Activated naive CD8-positive, alpha-beta T cell treated with anti-CD3 and anti-CD28 coated beads, Interleukin-2, amount 50 U/mL, for 24 hours (primary cell): ENCODE data around the gene FAM118A.

Experiments
- ATAC-seq: fragments of 150-1000 bp; cut with Tn5 transposase; one replicate; pipeline ENCODE4 v1.10.0; 2021
- DNase-seq: peaks from one replicate; pipeline ENCODE4 v3.0.0; 2021
- H3K27ac Mint-ChIP-seq: one replicate; pipeline ENCODE4 v1.8.0; 2021; ENCODE audit warnings: mild to moderate bottlenecking, mixed read lengths
- H3K27me3 Mint-ChIP-seq: one replicate; pipeline ENCODE4 v1.8.0; 2021; ENCODE audit warnings: mixed read lengths
- H3K36me3 Mint-ChIP-seq: one replicate; pipeline ENCODE4 v1.8.0; 2021; ENCODE audit warnings: low read depth, mixed read lengths
- H3K4me1 Mint-ChIP-seq: one replicate; pipeline ENCODE4 v1.8.0; 2021; ENCODE audit warnings: mixed read lengths
- H3K4me3 Mint-ChIP-seq: one replicate; pipeline ENCODE4 v1.8.0; 2021; ENCODE audit warnings: mild to moderate bottlenecking, moderate library complexity, mixed read lengths
- H3K9me3 Mint-ChIP-seq: one replicate; pipeline ENCODE4 v1.8.0; 2021; ENCODE audit warnings: mixed read lengths

FAM118A gene

DNA sequence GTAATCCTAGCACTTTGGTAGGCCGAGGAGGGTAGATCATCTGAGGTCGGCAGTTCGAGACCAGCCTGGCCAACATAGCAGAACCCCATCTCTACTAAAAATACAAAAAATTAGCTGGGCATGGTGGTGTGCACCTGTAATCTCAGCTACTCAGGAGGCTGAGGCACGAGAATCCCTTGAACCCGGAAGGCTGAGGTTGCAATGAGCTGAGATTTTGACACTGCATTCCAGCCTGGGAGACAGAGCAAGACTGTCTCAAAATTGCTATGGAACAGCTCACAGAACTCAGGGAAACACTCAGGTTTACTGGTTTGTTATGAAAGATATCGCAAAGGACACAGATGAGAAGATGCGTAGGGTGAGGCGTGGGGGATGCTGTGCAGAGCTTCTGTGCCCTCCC, 2.7 kb downstream of the FAM118A start:
- H3K27ac Mint-ChIP-seq, result no peak overlapping the region
- H3K27me3 Mint-ChIP-seq, result no peaks in the 10 kb centered on the region
- H3K36me3 Mint-ChIP-seq, result peaks cover 2% of the 10 kb centered on the region
- ATAC-seq (no peak), DNase-seq (no peak)
- no peaks in the 10 kb centered on the region for H3K9me3 Mint-ChIP-seq
- H3K4me1 Mint-ChIP-seq, result peaks cover 72% of the 10 kb centered on the region
- no peak overlapping the region for H3K4me3 Mint-ChIP-seq

DNA sequence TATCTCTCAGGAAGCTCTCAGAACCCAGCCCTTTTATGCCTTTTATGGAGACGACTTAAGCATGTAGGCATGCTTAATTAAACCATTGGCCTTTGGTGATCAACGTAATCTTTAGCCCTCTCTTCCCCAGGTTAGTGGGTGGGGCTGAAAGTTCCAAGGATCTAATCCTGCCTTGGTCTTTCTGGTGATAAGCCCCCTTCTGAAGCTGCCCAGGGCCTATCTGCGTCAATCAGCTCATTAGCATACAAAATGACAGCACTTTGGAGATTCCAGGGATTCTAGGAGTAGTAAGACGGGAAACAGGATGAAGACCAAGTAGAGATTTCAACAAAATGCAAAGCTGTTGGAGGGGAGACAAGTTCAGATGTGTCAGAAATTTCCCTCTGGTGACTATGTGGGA, 3.1 kb downstream of the FAM118A start:
- no peaks in the 10 kb centered on the region for H3K9me3 Mint-ChIP-seq
- H3K4me3 Mint-ChIP-seq, result no peak overlapping the region
- no peak for DNase-seq
- H3K27ac Mint-ChIP-seq, result no peak overlapping the region
- peaks cover 76% of the 10 kb centered on the region for H3K4me1 Mint-ChIP-seq
- no peak for ATAC-seq
- H3K27me3 Mint-ChIP-seq, result no peaks in the 10 kb centered on the region
- peaks cover 2% of the 10 kb centered on the region for H3K36me3 Mint-ChIP-seq

- Mint-ChIP-seq H3K36me3 (peaks cover 2% of the 10 kb centered on the region), H3K27me3 (no peaks in the 10 kb centered on the region), H3K4me1 (peaks cover 78% of the 10 kb centered on the region), H3K27ac (no peak overlapping the region), H3K9me3 (no peaks in the 10 kb centered on the region), H3K4me3 (no peak overlapping the region)
- no peak for DNase-seq
- no peak for ATAC-seq
Measured at GRCh38 chr22:45314054-45314721, 4.5 kb downstream of the FAM118A start.

DNA sequence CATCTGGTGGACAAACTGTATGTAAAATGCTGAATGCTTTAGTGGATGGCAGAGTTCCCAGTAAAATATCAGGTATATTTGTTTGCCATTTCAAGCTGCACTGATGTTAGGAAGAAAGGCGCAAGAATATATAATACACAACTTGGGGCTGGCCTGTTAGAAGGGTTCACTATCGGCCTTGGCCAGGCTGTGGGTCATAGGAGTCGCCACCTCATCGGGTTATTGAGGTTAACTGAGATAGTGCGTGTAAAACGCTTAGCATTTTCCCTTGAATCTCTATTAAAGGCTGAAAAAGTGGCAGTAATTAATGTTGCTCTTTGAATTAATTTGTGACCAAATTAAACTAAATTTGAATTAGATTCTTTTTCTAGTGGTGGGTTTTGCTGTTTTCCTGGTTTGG, 5.1 kb downstream of the FAM118A start:
- Mint-ChIP-seq H3K4me1 (peaks cover 81% of the 10 kb centered on the region), H3K36me3 (peaks cover 2% of the 10 kb centered on the region), H3K27ac (no peak overlapping the region), H3K27me3 (no peaks in the 10 kb centered on the region), H3K9me3 (no peaks in the 10 kb centered on the region), H3K4me3 (no peak overlapping the region)
- DNase-seq (no peak), ATAC-seq (no peak)

GRCh38 chr22:45316796-45317526, 7.2 kb downstream of the FAM118A start:
- Mint-ChIP-seq H3K9me3 (no peaks in the 10 kb centered on the region), H3K4me3 (no peak overlapping the region), H3K27ac (no peak overlapping the region), H3K4me1 (peaks cover 76% of the 10 kb centered on the region), H3K36me3 (peaks cover 2% of the 10 kb centered on the region), H3K27me3 (no peaks in the 10 kb centered on the region)
- ATAC-seq, result no peak
- no peak for DNase-seq

- no peak for ATAC-seq
- H3K27me3 Mint-ChIP-seq, result no peaks in the 10 kb centered on the region
- no peaks in the 10 kb centered on the region for H3K9me3 Mint-ChIP-seq
Measured at GRCh38 chr22:45317551-45318167, 7.9 kb downstream of the FAM118A start.

DNA sequence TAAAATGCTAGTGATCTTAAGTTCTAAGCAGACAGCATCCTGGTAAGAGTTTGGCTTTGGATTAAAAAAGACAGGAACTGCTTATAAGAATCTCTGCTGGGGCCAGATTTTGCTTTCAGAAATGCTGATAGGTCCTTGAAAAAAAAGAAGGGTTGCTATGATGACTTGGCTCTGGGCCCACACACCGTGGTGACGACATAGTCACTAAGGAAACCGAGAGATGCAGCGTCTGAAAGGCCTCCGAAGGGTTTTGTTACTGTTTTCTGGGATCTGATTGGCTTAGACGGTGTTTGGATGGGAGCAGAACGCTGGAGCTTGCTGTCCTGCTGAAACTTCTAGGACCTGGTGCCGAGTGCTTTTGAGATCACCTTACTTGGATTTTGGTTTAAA, 8.4 kb downstream of the FAM118A start:
- Mint-ChIP-seq H3K4me3 (peak overlapping the region; percentile 82), H3K27ac (peak overlapping the region; percentile 97), H3K36me3 (peaks cover 5% of the 10 kb centered on the region), H3K27me3 (no peaks in the 10 kb centered on the region), H3K4me1 (peaks cover 67% of the 10 kb centered on the region), H3K9me3 (no peaks in the 10 kb centered on the region)
- ATAC-seq (peak; percentile 85), DNase-seq (peak; percentile 82)

More at GRCh38 chr22:45317551-45318167, 7.9 kb downstream of the FAM118A start:
- H3K4me1 Mint-ChIP-seq, result peaks cover 72% of the 10 kb centered on the region
- H3K4me3 Mint-ChIP-seq, result peak overlapping the region; percentile 82
- peaks cover 6% of the 10 kb centered on the region for H3K36me3 Mint-ChIP-seq
- DNase-seq, result no peak
- H3K27ac Mint-ChIP-seq, result peak overlapping the region; percentile 97

- peak; percentile 53 for ATAC-seq
- peaks cover 67% of the 10 kb centered on the region for H3K4me1 Mint-ChIP-seq
Measured at GRCh38 chr22:45318558-45319323, 9.0 kb downstream of the FAM118A start.

GRCh38 chr22:45319324-45319685, 9.6 kb downstream of the FAM118A start:
- Mint-ChIP-seq H3K4me3 (peak overlapping the region; percentile 82), H3K27ac (peak overlapping the region; percentile 97), H3K4me1 (peaks cover 69% of the 10 kb centered on the region), H3K36me3 (peaks cover 9% of the 10 kb centered on the region), H3K27me3 (no peaks in the 10 kb centered on the region), H3K9me3 (no peaks in the 10 kb centered on the region)
- no peak for DNase-seq
- no peak for ATAC-seq

More at GRCh38 chr22:45318558-45319323, 9.0 kb downstream of the FAM118A start:
- Mint-ChIP-seq H3K36me3 (peaks cover 9% of the 10 kb centered on the region), H3K27me3 (no peaks in the 10 kb centered on the region), H3K27ac (peak overlapping the region; percentile 97), H3K4me3 (peak overlapping the region; percentile 82), H3K9me3 (no peaks in the 10 kb centered on the region)
- DNase-seq, result peak; percentile 33

DNA sequence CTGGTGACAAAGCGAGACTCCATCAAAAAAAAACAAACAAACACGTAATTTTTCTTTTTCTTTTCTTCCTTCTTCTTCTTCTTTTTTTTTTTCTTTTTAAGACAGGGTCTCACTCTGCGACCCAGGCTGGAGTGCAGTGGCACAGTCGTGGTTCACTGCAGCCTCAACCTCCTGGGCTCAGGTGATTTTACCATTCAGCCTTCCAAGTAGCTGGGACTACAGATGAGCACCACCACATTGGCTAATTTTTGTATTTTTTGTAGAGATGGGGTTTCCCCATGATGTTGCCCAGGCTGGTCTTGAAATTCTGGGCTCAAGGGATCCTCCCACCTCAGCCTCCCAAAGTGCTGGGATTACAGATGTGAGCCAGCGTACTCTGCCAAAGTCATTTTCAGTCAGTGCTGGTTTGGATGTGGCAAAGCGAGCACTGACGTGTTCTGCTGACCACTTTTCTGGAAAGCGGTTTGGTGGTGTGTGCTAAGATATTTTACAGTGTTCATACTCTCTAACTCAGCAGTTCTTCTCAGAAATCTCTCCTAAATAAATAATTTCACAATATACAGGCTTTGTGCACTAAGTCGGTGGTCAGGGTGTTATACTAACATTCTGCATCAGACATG, 10.7 kb downstream of the FAM118A start:
- Mint-ChIP-seq H3K27ac (peak overlapping the region; percentile 97), H3K27me3 (no peaks in the 10 kb centered on the region), H3K4me3 (no peak overlapping the region), H3K9me3 (no peaks in the 10 kb centered on the region), H3K36me3 (peaks cover 9% of the 10 kb centered on the region), H3K4me1 (peaks cover 61% of the 10 kb centered on the region)
- no peak for ATAC-seq
- no peak for DNase-seq

GRCh38 chr22:45321827-45322226, 12.1 kb downstream of the FAM118A start:
- Mint-ChIP-seq H3K4me3 (no peak overlapping the region), H3K4me1 (peaks cover 51% of the 10 kb centered on the region), H3K36me3 (peaks cover 14% of the 10 kb centered on the region), H3K27ac (no peak overlapping the region), H3K9me3 (no peaks in the 10 kb centered on the region), H3K27me3 (no peaks in the 10 kb centered on the region)
- DNase-seq (no peak), ATAC-seq (no peak)

GRCh38 chr22:45322873-45323525, 13.3 kb downstream of the FAM118A start:
- H3K36me3 Mint-ChIP-seq, result peaks cover 18% of the 10 kb centered on the region
- H3K27me3 Mint-ChIP-seq, result no peaks in the 10 kb centered on the region
- no peak overlapping the region for H3K4me3 Mint-ChIP-seq
- no peak overlapping the region for H3K27ac Mint-ChIP-seq
- DNase-seq, result no peak
- H3K4me1 Mint-ChIP-seq, result peaks cover 40% of the 10 kb centered on the region
- H3K9me3 Mint-ChIP-seq, result no peaks in the 10 kb centered on the region
- ATAC-seq, result no peak

GRCh38 chr22:45323695-45324094, 14.0 kb downstream of the FAM118A start:
- peak overlapping the region; percentile 27 for H3K27ac Mint-ChIP-seq

DNA sequence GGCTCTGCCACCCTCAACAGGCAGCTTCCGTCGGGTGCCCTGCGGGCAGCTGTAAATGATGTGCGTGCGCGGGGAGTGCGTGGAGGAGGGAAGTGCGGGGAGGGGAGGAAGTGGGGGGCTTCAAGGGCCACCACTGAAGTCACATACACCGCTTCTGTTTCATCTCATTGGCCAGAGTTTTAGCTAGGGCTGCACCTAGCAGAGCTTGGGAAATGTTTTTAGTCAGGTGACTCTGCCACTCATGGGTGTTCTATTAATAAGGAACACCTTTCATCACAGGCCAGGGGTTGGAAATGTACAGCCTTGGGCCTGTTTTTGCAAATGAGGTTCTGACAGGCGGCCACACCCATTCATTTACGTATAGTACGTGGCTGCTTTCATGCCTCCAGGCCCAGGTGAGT, 14.6 kb downstream of the FAM118A start:
- Mint-ChIP-seq H3K27me3 (no peaks in the 10 kb centered on the region), H3K4me3 (no peak overlapping the region), H3K27ac (peak overlapping the region; percentile 27), H3K4me1 (peaks cover 32% of the 10 kb centered on the region), H3K36me3 (peaks cover 23% of the 10 kb centered on the region), H3K9me3 (no peaks in the 10 kb centered on the region)
- no peak for DNase-seq
- ATAC-seq, result no peak

More at GRCh38 chr22:45323695-45324094, 14.0 kb downstream of the FAM118A start:
- DNase-seq, result no peak
- H3K27me3 Mint-ChIP-seq, result no peaks in the 10 kb centered on the region
- peaks cover 18% of the 10 kb centered on the region for H3K36me3 Mint-ChIP-seq
- peaks cover 33% of the 10 kb centered on the region for H3K4me1 Mint-ChIP-seq
- H3K4me3 Mint-ChIP-seq, result no peak overlapping the region
- ATAC-seq, result no peak
- no peaks in the 10 kb centered on the region for H3K9me3 Mint-ChIP-seq
